ENCODE results near the gene PTPRK.

- TF ChIP-seq POLR2A (IDR thresholded peaks at IDR 0.05; ENCODE audit: borderline replicate concordance, extremely low read depth, insufficient read depth, insufficient read length) (no peak), POLR2AphosphoS5 (IDR thresholded peaks at IDR 0.05; ENCODE audit: low read depth, low read length) (no peak), EZH2 (IDR thresholded peaks at IDR 0.05) (no peak), CTCF (IDR thresholded peaks at IDR 0.05 in 2 of 3, conservative IDR thresholded peaks at IDR 0.05 in 1 of 3; ENCODE audit: borderline replicate concordance in 1 of 3, insufficient read depth in 1 of 3, low read depth in 2 of 3, low read length in 2 of 3) (no peak), TCF7L2 (IDR thresholded peaks at IDR 0.05; ENCODE audit: borderline replicate concordance, extremely low read depth, insufficient read depth, insufficient read length) (no peak), EGR1 (IDR thresholded peaks at IDR 0.05; ENCODE audit: low read depth) (no peak), RAD21 (IDR thresholded peaks at IDR 0.05; ENCODE audit: low read depth) (no peak), JUND (IDR thresholded peaks at IDR 0.05) (no peak)
Measured at GRCh38 chr6:128541261-128541660, 20.9 kb upstream of the PTPRK start.
